Activated naive CD4-positive, alpha-beta T cell treated with anti-CD3 and anti-CD28 coated beads, Interleukin-2, amount 50 U/mL, for 24 hours (primary cell): Measurements from ENCODE around the gene TSTD2.
A peak's percentile ranks its signal among the peaks of the same experiment; 100 is the strongest.
"Not testable (repeated sequence)": the region's sequence is repeated elsewhere in the genome, so short reads cannot be mapped to it uniquely, and the experiment has no call there.

Experiments used
- H3K27ac Mint-ChIP-seq: one replicate; pipeline ENCODE4 v1.8.0; 2021; ENCODE audit warnings: mild to moderate bottlenecking, mixed read lengths
- H3K27me3 Mint-ChIP-seq: one replicate; pipeline ENCODE4 v1.8.0; 2021; ENCODE audit warnings: mixed read lengths
- H3K36me3 Mint-ChIP-seq: one replicate; pipeline ENCODE4 v1.8.0; 2021; ENCODE audit warnings: mixed read lengths
- H3K4me1 Mint-ChIP-seq: one replicate; pipeline ENCODE4 v1.8.0; 2021; ENCODE audit warnings: mixed read lengths
- H3K4me3 Mint-ChIP-seq: one replicate; pipeline ENCODE4 v1.8.0; 2021; ENCODE audit warnings: mild to moderate bottlenecking, mixed read lengths
- H3K9me3 Mint-ChIP-seq: one replicate; pipeline ENCODE4 v1.8.0; 2021; ENCODE audit warnings: mixed read lengths

Gene TSTD2

GRCh38 chr9:97604901-97605645, 28.1 kb downstream of the TSTD2 start:
- no peak overlapping the region for H3K4me3 Mint-ChIP-seq
- no peaks in the 10 kb centered on the region for H3K9me3 Mint-ChIP-seq
- no peaks in the 10 kb centered on the region for H3K4me1 Mint-ChIP-seq
- peaks cover 9% of the 10 kb centered on the region for H3K36me3 Mint-ChIP-seq
- H3K27ac Mint-ChIP-seq: no peak overlapping the region
- H3K27me3 Mint-ChIP-seq: no peaks in the 10 kb centered on the region

- Mint-ChIP-seq H3K36me3 (peaks cover 9% of the 10 kb centered on the region), H3K4me1 (peaks cover 5% of the 10 kb centered on the region), H3K9me3 (no peaks in the 10 kb centered on the region), H3K4me3 (no peak overlapping the region), H3K27me3 (no peaks in the 10 kb centered on the region), H3K27ac (peak overlapping the region; percentile 35)
These were observed 30.7 kb downstream of the TSTD2 start for GRCh38 chr9:97602430-97602829.

GRCh38 chr9:97601228-97601898, 31.8 kb downstream of the TSTD2 start:
- Mint-ChIP-seq H3K9me3 (no peaks in the 10 kb centered on the region), H3K27me3 (no peaks in the 10 kb centered on the region), H3K4me1 (peaks cover 5% of the 10 kb centered on the region), H3K36me3 (peaks cover 9% of the 10 kb centered on the region), H3K27ac (no peak overlapping the region), H3K4me3 (no peak overlapping the region)

GRCh38 chr9:97600531-97601227, 32.5 kb downstream of the TSTD2 start:
- Mint-ChIP-seq H3K9me3 (no peaks in the 10 kb centered on the region), H3K27ac (peak overlapping the region; percentile 18), H3K36me3 (peaks cover 8% of the 10 kb centered on the region), H3K4me1 (peaks cover 5% of the 10 kb centered on the region), H3K4me3 (no peak overlapping the region), H3K27me3 (no peaks in the 10 kb centered on the region)

- Mint-ChIP-seq H3K9me3 (no peaks in the 10 kb centered on the region), H3K27me3 (no peaks in the 10 kb centered on the region), H3K27ac (no peak overlapping the region), H3K4me1 (peaks cover 5% of the 10 kb centered on the region), H3K36me3 (peaks cover 8% of the 10 kb centered on the region), H3K4me3 (no peak overlapping the region)
These were observed 33.8 kb downstream of the TSTD2 start for GRCh38 chr9:97599314-97599846.

- Mint-ChIP-seq H3K36me3 (peaks cover 8% of the 10 kb centered on the region), H3K27me3 (no peaks in the 10 kb centered on the region), H3K4me3 (peak overlapping the region; percentile 12), H3K27ac (no peak overlapping the region), H3K4me1 (peaks cover 5% of the 10 kb centered on the region), H3K9me3 (no peaks in the 10 kb centered on the region)
These were observed 34.5 kb downstream of the TSTD2 start for GRCh38 chr9:97598461-97599288.

- no peaks in the 10 kb centered on the region for H3K36me3 Mint-ChIP-seq
- no peak overlapping the region for H3K27ac Mint-ChIP-seq
- no peaks in the 10 kb centered on the region for H3K27me3 Mint-ChIP-seq
- peaks cover 5% of the 10 kb centered on the region for H3K4me1 Mint-ChIP-seq
- H3K9me3 Mint-ChIP-seq: no peaks in the 10 kb centered on the region
- no peak overlapping the region for H3K4me3 Mint-ChIP-seq
These were observed 36.3 kb downstream of the TSTD2 start for GRCh38 chr9:97596906-97597305.

GRCh38 chr9:97594381-97594921, 38.7 kb downstream of the TSTD2 start:
- H3K27me3 Mint-ChIP-seq: no peaks in the 10 kb centered on the region
- H3K36me3 Mint-ChIP-seq: no peaks in the 10 kb centered on the region
- H3K4me3 Mint-ChIP-seq: no peak overlapping the region
- H3K4me1 Mint-ChIP-seq: peaks cover 5% of the 10 kb centered on the region
- H3K9me3 Mint-ChIP-seq: no peaks in the 10 kb centered on the region
- H3K27ac Mint-ChIP-seq: no peak overlapping the region

- Mint-ChIP-seq H3K4me1 (peaks cover 5% of the 10 kb centered on the region), H3K27me3 (no peaks in the 10 kb centered on the region), H3K27ac (no peak overlapping the region), H3K9me3 (no peaks in the 10 kb centered on the region), H3K36me3 (no peaks in the 10 kb centered on the region), H3K4me3 (no peak overlapping the region)
These were observed 39.2 kb downstream of the TSTD2 start for GRCh38 chr9:97593960-97594359.

GRCh38 chr9:97592126-97592525, 41.0 kb downstream of the TSTD2 start:
- Mint-ChIP-seq H3K36me3 (peaks cover 4% of the 10 kb centered on the region), H3K4me1 (no peaks in the 10 kb centered on the region), H3K9me3 (no peaks in the 10 kb centered on the region), H3K27ac (no peak overlapping the region), H3K4me3 (no peak overlapping the region), H3K27me3 (no peaks in the 10 kb centered on the region)

GRCh38 chr9:97591535-97591934, 41.6 kb downstream of the TSTD2 start:
- H3K4me3 Mint-ChIP-seq: no peak overlapping the region
- no peaks in the 10 kb centered on the region for H3K9me3 Mint-ChIP-seq
- H3K27ac Mint-ChIP-seq: no peak overlapping the region
- peaks cover 8% of the 10 kb centered on the region for H3K36me3 Mint-ChIP-seq
- no peaks in the 10 kb centered on the region for H3K27me3 Mint-ChIP-seq
- no peaks in the 10 kb centered on the region for H3K4me1 Mint-ChIP-seq

- H3K4me1 Mint-ChIP-seq, H3K9me3 Mint-ChIP-seq, H3K27me3 Mint-ChIP-seq, H3K27ac Mint-ChIP-seq, H3K4me3 Mint-ChIP-seq, H3K36me3 Mint-ChIP-seq: not testable (repeated sequence)
These were observed 46.3 kb downstream of the TSTD2 start for GRCh38 chr9:97586909-97587308.

- H3K9me3 Mint-ChIP-seq, H3K27me3 Mint-ChIP-seq, H3K4me3 Mint-ChIP-seq, H3K4me1 Mint-ChIP-seq, H3K27ac Mint-ChIP-seq, H3K36me3 Mint-ChIP-seq: not testable (repeated sequence)
These were observed 48.4 kb downstream of the TSTD2 start for GRCh38 chr9:97584778-97585177.

- not testable (repeated sequence) for H3K9me3 Mint-ChIP-seq, H3K27ac Mint-ChIP-seq, H3K4me3 Mint-ChIP-seq, H3K27me3 Mint-ChIP-seq, H3K4me1 Mint-ChIP-seq, H3K36me3 Mint-ChIP-seq
These were observed 51.6 kb downstream of the TSTD2 start for GRCh38 chr9:97581590-97581989.

- H3K27ac Mint-ChIP-seq: no peak overlapping the region
- H3K9me3 Mint-ChIP-seq: no peaks in the 10 kb centered on the region
- H3K27me3 Mint-ChIP-seq: no peaks in the 10 kb centered on the region
- H3K4me3 Mint-ChIP-seq: no peak overlapping the region
- peaks cover 6% of the 10 kb centered on the region for H3K36me3 Mint-ChIP-seq
- peaks cover 12% of the 10 kb centered on the region for H3K4me1 Mint-ChIP-seq
These were observed 53.3 kb downstream of the TSTD2 start for GRCh38 chr9:97579914-97580313.
